OCI-LY1 (cell line): Measurements from ENCODE around the gene PARVA.

Experiments used
- EZH2 ChIP-seq: fragments of 200-600 bp; sonication (generic), shearing (Covaris generic); IDR thresholded peaks from 2 replicates; pipeline ENCODE4 v1.8.0; 2017; ENCODE audit warnings: borderline replicate concordance, mixed run types, mild to moderate bottlenecking, antibody characterized with exemption, low read length, moderate library complexity, mixed read lengths
- TF ChIP-seq, protein P1 (sequence below): fragments of 200-600 bp; sonication (generic), shearing (Covaris generic); IDR thresholded peaks from 2 replicates; pipeline ENCODE4 v1.5.1; 2017; ENCODE audit warnings: mild to moderate bottlenecking, antibody characterized with exemption, low read length, moderate library complexity, mixed read lengths

DNA sequence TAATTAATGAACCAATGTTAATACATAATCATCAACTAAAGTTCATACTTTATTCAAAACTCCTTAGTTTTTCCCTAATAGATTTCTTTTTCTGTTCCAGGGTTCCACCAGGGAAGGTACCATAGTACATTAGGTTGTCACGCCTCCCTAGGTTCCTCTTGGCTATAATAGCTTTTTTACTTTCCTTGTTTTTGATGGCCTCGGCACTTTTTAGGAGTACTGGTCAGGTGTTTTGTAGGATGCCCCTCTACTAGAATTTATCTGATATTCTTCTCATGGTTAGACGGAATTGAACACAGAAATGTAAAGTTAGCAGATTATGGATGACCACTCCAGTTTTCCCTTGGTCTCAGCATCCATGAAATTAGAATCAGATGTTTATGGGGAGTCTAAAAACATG, 34.0 kb downstream of the PARVA start:
- TF ChIP-seq, protein P1, sequence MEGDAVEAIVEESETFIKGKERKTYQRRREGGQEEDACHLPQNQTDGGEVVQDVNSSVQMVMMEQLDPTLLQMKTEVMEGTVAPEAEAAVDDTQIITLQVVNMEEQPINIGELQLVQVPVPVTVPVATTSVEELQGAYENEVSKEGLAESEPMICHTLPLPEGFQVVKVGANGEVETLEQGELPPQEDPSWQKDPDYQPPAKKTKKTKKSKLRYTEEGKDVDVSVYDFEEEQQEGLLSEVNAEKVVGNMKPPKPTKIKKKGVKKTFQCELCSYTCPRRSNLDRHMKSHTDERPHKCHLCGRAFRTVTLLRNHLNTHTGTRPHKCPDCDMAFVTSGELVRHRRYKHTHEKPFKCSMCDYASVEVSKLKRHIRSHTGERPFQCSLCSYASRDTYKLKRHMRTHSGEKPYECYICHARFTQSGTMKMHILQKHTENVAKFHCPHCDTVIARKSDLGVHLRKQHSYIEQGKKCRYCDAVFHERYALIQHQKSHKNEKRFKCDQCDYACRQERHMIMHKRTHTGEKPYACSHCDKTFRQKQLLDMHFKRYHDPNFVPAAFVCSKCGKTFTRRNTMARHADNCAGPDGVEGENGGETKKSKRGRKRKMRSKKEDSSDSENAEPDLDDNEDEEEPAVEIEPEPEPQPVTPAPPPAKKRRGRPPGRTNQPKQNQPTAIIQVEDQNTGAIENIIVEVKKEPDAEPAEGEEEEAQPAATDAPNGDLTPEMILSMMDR = no peak
- TF ChIP-seq EZH2 = no peak
